ENCODE measurements around the gene MSGN1. TPM values are rescaled to one million over a fixed set of nuclear protein-coding genes. Genes with fewer than 3 reads are reported as not detected.

MSGN1 gene
- total RNA-seq, 1 donor from 2014 or later, result not detected

- Histone ChIP-seq H3K27me3 (no peaks in the 10 kb centered on the region), H3K4me3 (no peak overlapping the region), H3K4me1 (no peaks in the 10 kb centered on the region), H3K9me3 (no peaks in the 10 kb centered on the region), H3K27ac (no peak overlapping the region), H3K36me3 (no peaks in the 10 kb centered on the region)
- no peak for ATAC-seq
- TF ChIP-seq CTCF (IDR thresholded peaks at IDR 0.05), result no peak
- intact Hi-C loops (cut with DNase I), result no loop called here
- DNase-seq, result no peak
Measured at GRCh38 chr2:17843457-17843856, 27.2 kb downstream of the MSGN1 start.

GRCh38 chr2:17845806-17846205 lies 29.5 kb downstream of the MSGN1 start:
- no peak for TF ChIP-seq CTCF (IDR thresholded peaks at IDR 0.05)
- DNase-seq (no peak), ATAC-seq (no peak)
- no peaks in the 10 kb centered on the region for H3K27me3 ChIP-seq
- H3K9me3 ChIP-seq, result no peaks in the 10 kb centered on the region
- intact Hi-C loops (cut with DNase I), result no loop called here
- H3K4me1 ChIP-seq, result no peaks in the 10 kb centered on the region
- H3K4me3 ChIP-seq, result no peak overlapping the region
- H3K36me3 ChIP-seq, result no peaks in the 10 kb centered on the region
- no peak overlapping the region for H3K27ac ChIP-seq

- intact Hi-C loops (cut with DNase I), result no loop called here
- Histone ChIP-seq H3K27ac (no peak overlapping the region), H3K4me3 (no peak overlapping the region), H3K9me3 (no peaks in the 10 kb centered on the region), H3K36me3 (no peaks in the 10 kb centered on the region), H3K4me1 (no peaks in the 10 kb centered on the region), H3K27me3 (no peaks in the 10 kb centered on the region)
- TF ChIP-seq CTCF (IDR thresholded peaks at IDR 0.05), result no peak
- DNase-seq (no peak), ATAC-seq (no peak)
Measured at GRCh38 chr2:17846676-17847075, 30.4 kb downstream of the MSGN1 start.

GRCh38 chr2:17847236-17847635 lies 31.0 kb downstream of the MSGN1 start:
- H3K27me3 ChIP-seq, result no peaks in the 10 kb centered on the region
- H3K4me1 ChIP-seq, result no peaks in the 10 kb centered on the region
- intact Hi-C loops (cut with DNase I), result no loop called here
- no peaks in the 10 kb centered on the region for H3K9me3 ChIP-seq
- DNase-seq, result no peak
- H3K27ac ChIP-seq, result no peak overlapping the region
- TF ChIP-seq CTCF (IDR thresholded peaks at IDR 0.05), result no peak
- no peaks in the 10 kb centered on the region for H3K36me3 ChIP-seq
- no peak for ATAC-seq
- no peak overlapping the region for H3K4me3 ChIP-seq

GRCh38 chr2:17849275-17849674 lies 33.0 kb downstream of the MSGN1 start:
- Histone ChIP-seq H3K9me3 (no peaks in the 10 kb centered on the region), H3K4me3 (no peak overlapping the region), H3K36me3 (no peaks in the 10 kb centered on the region), H3K27me3 (no peaks in the 10 kb centered on the region), H3K4me1 (no peaks in the 10 kb centered on the region), H3K27ac (no peak overlapping the region)
- intact Hi-C loops (cut with DNase I), result no loop called here
- DNase-seq (no peak), ATAC-seq (no peak)
- TF ChIP-seq CTCF (IDR thresholded peaks at IDR 0.05), result no peak

- no peaks in the 10 kb centered on the region for H3K36me3 ChIP-seq
- H3K9me3 ChIP-seq, result no peaks in the 10 kb centered on the region
- no peak for DNase-seq
- H3K4me3 ChIP-seq, result no peak overlapping the region
- no peak for TF ChIP-seq CTCF (IDR thresholded peaks at IDR 0.05)
- no peak overlapping the region for H3K27ac ChIP-seq
- intact Hi-C loops (cut with DNase I), result loop anchor here (10.0 kb wide), 1 partner anchor 305 kb away; no protein-coding TSS in a partner anchor
- H3K4me1 ChIP-seq, result no peaks in the 10 kb centered on the region
- no peak for ATAC-seq
- no peaks in the 10 kb centered on the region for H3K27me3 ChIP-seq
Measured at GRCh38 chr2:17850151-17850550, 33.9 kb downstream of the MSGN1 start.
